ENCODE data around the gene SIGLEC11. TPM values are rescaled to one million over a fixed set of nuclear protein-coding genes. Genes with fewer than 3 reads are reported as not detected.

SIGLEC11 gene
- total and polyA plus RNA-seq, 7 donors, result 0.60 to 2.5 (median 1.6) TPM; not detected in 1

DNA sequence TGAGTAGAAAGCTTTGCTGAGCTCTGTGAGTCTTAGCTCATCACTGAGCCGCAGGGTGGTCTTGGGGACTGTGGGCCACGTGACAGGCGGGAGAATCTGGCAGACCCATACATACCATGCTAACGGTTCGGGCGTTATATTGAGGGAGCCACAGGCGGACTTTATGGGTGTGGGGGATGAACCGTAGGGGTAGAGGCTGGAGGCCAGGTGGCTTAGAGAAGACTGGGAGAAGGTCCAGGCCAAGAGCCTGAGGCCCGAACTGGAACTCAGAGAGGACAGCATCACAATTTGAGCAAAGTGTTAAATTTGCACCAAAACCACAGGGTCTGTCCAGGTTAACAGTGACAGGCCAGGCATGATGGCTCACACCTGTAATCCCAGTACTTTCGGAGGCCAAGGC, 47.3 kb downstream of the SIGLEC11 start:
- peaks cover 0 to 12% (median 5%) of the 10 kb centered on the region in 4 donors for H3K4me1 ChIP-seq
- H3K4me3 ChIP-seq, result no peak overlapping the region
- no peak for DNase-seq
- H3K9me3 ChIP-seq, result no peaks in the 10 kb centered on the region
- peaks cover 0 to 45% (median 11%) of the 10 kb centered on the region in 4 donors for H3K36me3 ChIP-seq
- intact Hi-C loops (cut with DNase I), result no loop called here
- no peak for TF ChIP-seq POLR2A (IDR thresholded peaks at IDR 0.05)
- no peak for TF ChIP-seq EP300 (IDR thresholded peaks at IDR 0.05)
- TF ChIP-seq POLR2AphosphoS5 (IDR thresholded peaks at IDR 0.05), result no peak
- TF ChIP-seq, protein P1, sequence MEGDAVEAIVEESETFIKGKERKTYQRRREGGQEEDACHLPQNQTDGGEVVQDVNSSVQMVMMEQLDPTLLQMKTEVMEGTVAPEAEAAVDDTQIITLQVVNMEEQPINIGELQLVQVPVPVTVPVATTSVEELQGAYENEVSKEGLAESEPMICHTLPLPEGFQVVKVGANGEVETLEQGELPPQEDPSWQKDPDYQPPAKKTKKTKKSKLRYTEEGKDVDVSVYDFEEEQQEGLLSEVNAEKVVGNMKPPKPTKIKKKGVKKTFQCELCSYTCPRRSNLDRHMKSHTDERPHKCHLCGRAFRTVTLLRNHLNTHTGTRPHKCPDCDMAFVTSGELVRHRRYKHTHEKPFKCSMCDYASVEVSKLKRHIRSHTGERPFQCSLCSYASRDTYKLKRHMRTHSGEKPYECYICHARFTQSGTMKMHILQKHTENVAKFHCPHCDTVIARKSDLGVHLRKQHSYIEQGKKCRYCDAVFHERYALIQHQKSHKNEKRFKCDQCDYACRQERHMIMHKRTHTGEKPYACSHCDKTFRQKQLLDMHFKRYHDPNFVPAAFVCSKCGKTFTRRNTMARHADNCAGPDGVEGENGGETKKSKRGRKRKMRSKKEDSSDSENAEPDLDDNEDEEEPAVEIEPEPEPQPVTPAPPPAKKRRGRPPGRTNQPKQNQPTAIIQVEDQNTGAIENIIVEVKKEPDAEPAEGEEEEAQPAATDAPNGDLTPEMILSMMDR (IDR thresholded peaks at IDR 0.05), result no peak
- WGBS, 2 donors, result 90 to 94% methylated on average over 10 of the region's 10 CpGs
- no peaks in the 10 kb centered on the region for H3K27me3 ChIP-seq
- H3K27ac ChIP-seq, result no peak overlapping the region

DNA sequence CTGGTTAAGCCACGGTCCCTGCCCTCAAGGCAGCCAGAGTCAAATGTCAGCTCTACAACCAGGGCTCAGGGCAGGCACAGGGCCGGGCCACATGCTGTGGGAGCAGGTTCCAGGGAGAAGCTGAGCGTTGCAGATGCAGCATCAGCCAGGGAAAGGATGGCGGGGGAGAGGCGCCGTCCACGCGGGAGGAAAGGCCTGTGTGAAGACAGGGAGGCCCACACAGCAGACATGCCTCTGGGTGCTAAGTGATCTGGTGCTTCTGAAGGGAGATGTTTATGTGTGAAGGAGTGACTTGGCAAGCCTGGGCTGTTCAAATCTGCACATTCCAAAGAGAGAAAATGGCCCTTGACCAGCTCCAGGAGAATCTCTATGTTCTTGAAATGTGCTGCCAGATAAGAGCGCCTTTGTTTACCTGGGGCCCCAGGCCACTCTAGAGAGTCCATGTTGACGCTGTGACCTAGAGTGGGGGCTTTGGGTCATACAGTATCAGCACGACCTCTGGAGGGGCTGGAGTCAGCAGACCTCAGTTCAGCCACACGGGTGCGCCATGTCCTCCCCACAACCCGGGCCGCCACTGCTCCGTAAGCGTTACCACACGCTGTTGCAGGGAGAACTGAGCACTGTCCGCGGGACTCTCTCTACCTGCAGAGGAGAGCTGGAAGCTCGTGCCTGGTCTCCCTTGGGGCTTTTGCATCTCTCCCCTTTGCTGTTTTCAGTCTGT, 47.8 kb downstream of the SIGLEC11 start:
- H3K4me3 ChIP-seq, result no peak overlapping the region
- H3K27me3 ChIP-seq, result no peaks in the 10 kb centered on the region
- 87 to 89% methylated on average over 21 of the region's 21 CpGs for WGBS, 2 donors
- intact Hi-C loops (cut with DNase I), result no loop called here
- H3K4me1 ChIP-seq, result peaks cover 0 to 12% (median 5%) of the 10 kb centered on the region in 4 donors
- TF ChIP-seq POLR2A (IDR thresholded peaks at IDR 0.05), result no peak
- no peak for DNase-seq
- no peaks in the 10 kb centered on the region for H3K9me3 ChIP-seq
- H3K36me3 ChIP-seq, result peaks cover 5 to 47% (median 17%) of the 10 kb centered on the region in 4 donors
- H3K27ac ChIP-seq, result no peak overlapping the region

DNA sequence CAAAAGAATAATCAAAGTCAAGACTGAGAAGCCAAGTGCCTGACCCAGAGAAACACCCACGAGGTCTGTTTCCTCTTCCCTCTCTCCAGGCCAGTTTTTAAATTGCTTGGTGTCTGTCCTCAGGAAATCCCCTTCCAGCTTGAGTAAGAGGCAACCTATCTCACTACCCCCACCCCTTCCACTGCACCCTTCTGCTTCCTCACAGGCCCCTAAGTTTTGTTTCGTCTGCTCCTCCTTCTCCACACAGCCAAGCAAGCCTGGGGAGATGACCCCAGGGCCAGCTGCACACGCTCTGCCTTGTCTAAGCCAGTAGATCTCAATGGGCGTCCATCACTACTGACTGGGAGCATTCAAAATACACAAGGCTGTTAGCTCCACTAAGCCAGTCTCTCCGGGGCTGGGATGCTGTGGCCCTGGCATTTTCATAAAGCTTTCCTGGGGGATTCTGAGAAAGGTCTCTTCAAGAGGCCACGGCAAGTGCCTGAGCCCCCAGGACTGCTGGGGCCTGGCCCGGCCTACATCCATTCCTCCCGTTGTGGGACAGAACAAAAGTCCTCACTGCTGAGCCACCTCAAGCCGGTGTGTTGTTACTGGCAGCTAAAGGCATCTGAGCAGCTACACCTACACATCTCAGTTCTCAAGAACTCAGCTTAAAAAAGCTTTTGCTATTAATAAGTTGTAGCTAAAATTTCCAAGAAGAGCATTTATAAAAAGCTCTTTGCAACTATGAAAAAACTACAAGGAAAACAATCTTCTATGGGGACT, 49.4 kb downstream of the SIGLEC11 start:
- Histone ChIP-seq H3K36me3 (peaks cover 11 to 50% (median 20%) of the 10 kb centered on the region in 4 donors), H3K4me1 (peaks cover 0 to 12% (median 5%) of the 10 kb centered on the region in 4 donors), H3K27ac (peak overlapping the region in 2 of 4 donors; percentile 27 to 33), H3K9me3 (no peaks in the 10 kb centered on the region), H3K27me3 (no peaks in the 10 kb centered on the region), H3K4me3 (no peak overlapping the region)
- DNase-seq, result no peak
- intact Hi-C loops (cut with DNase I), result no loop called here
- TF ChIP-seq POLR2A (IDR thresholded peaks at IDR 0.05) (no peak), POLR2AphosphoS5 (IDR thresholded peaks at IDR 0.05) (no peak), EP300 (IDR thresholded peaks at IDR 0.05) (no peak)
- TF ChIP-seq, protein P1 (IDR thresholded peaks at IDR 0.05), result no peak
- WGBS, 2 donors, result 66 to 76% methylated on average over 9 of the region's 9 CpGs

DNA sequence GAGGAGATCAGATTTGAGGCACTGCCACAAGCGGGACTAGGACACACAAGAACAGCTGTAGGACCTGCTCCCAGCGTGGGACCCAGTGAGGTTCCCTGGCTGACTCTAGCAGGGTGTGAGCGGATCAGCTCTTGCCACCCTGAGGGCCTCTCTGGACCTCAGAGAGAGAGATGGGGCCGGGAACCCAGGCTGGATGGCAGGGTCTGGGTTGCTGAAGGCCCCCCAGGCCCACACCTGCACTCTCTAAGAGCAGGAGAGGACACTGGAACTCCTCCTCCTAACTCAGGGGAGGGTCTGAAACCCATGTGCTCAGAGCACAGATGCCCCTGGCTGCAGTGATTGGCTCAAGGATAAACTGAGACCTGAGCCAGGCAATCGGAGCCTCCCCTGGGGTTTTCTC, 50.8 kb downstream of the SIGLEC11 start:
- 92 to 95% methylated on average over 5 of the region's 5 CpGs for WGBS, 2 donors
- intact Hi-C loops (cut with DNase I), result no loop called here
- no peak overlapping the region for H3K4me3 ChIP-seq
- H3K27me3 ChIP-seq, result no peaks in the 10 kb centered on the region
- TF ChIP-seq, protein P1 (IDR thresholded peaks at IDR 0.05), result no peak
- no peak for TF ChIP-seq POLR2A (IDR thresholded peaks at IDR 0.05)
- no peak for TF ChIP-seq EP300 (IDR thresholded peaks at IDR 0.05)
- TF ChIP-seq POLR2AphosphoS5 (IDR thresholded peaks at IDR 0.05), result no peak
- no peaks in the 10 kb centered on the region for H3K9me3 ChIP-seq
- peaks cover 0 to 12% (median 5%) of the 10 kb centered on the region in 4 donors for H3K4me1 ChIP-seq
- no peak for DNase-seq
- no peak overlapping the region for H3K27ac ChIP-seq
- peaks cover 11 to 49% (median 19%) of the 10 kb centered on the region in 4 donors for H3K36me3 ChIP-seq
